Erythroblast (primary cell): ENCODE results near the gene IL13RA1.

Source experiments
- DNase-seq, 2 experiments: peaks; one replicate each; lab custom pipeline; 2025; lab: John Stamatoyannopoulos, UW
- GATA1 ChIP-seq: IDR thresholded peaks from 2 replicates; pipeline ENCODE4 v1.6.1; 2011; ENCODE audit warnings: low read depth, mild to moderate bottlenecking, control low read depth, low read length, moderate library complexity
- POLR2A ChIP-seq: IDR thresholded peaks from 2 replicates; pipeline ENCODE4 v1.6.1; 2011; ENCODE audit warnings: mild to moderate bottlenecking, low read length

Gene IL13RA1

GRCh38 chrX:118742176-118742575 lies 14.8 kb downstream of the IL13RA1 start:
- DNase-seq: no peak
- TF ChIP-seq GATA1 (no peak), POLR2A (no peak)

GRCh38 chrX:118745570-118745969 lies 18.2 kb downstream of the IL13RA1 start:
- TF ChIP-seq POLR2A: no peak
- TF ChIP-seq GATA1: no peak
- DNase-seq: no peak

- TF ChIP-seq POLR2A (no peak), GATA1 (no peak)
- no peak for DNase-seq
These were observed 24.8 kb downstream of the IL13RA1 start for GRCh38 chrX:118751950-118752783.

GRCh38 chrX:118755633-118756032 lies 28.2 kb downstream of the IL13RA1 start:
- no peak for DNase-seq
- no peak for TF ChIP-seq POLR2A
- no peak for TF ChIP-seq GATA1

GRCh38 chrX:118756101-118756500 lies 28.7 kb downstream of the IL13RA1 start:
- TF ChIP-seq GATA1 (no peak), POLR2A (no peak)
- DNase-seq: no peak

GRCh38 chrX:118758511-118758910 lies 31.1 kb downstream of the IL13RA1 start:
- DNase-seq: no peak
- TF ChIP-seq POLR2A: no peak
- TF ChIP-seq GATA1: no peak

GRCh38 chrX:118760025-118760424 lies 32.6 kb downstream of the IL13RA1 start:
- DNase-seq: no peak
- TF ChIP-seq POLR2A: no peak
- no peak for TF ChIP-seq GATA1

GRCh38 chrX:118761939-118762707 lies 34.7 kb downstream of the IL13RA1 start:
- TF ChIP-seq GATA1: no peak
- no peak for TF ChIP-seq POLR2A
- peak in 1 of 2 experiments; percentile 0 for DNase-seq

- no peak for DNase-seq
- no peak for TF ChIP-seq GATA1
- TF ChIP-seq POLR2A: no peak
These were observed 36.1 kb downstream of the IL13RA1 start for GRCh38 chrX:118763489-118763888.

GRCh38 chrX:118764122-118764521 lies 36.7 kb downstream of the IL13RA1 start:
- no peak for DNase-seq
- TF ChIP-seq GATA1 (no peak), POLR2A (no peak)

GRCh38 chrX:118770133-118770760 lies 42.8 kb downstream of the IL13RA1 start:
- TF ChIP-seq GATA1 (no peak), POLR2A (no peak)
- no peak for DNase-seq

- TF ChIP-seq POLR2A: no peak
- TF ChIP-seq GATA1: no peak
- no peak for DNase-seq
These were observed 44.6 kb downstream of the IL13RA1 start for GRCh38 chrX:118772051-118772450.

- TF ChIP-seq GATA1 (no peak), POLR2A (no peak)
- no peak for DNase-seq
These were observed 46.4 kb downstream of the IL13RA1 start for GRCh38 chrX:118773782-118774181.

- TF ChIP-seq GATA1 (no peak), POLR2A (no peak)
- DNase-seq: no peak
These were observed 52.2 kb downstream of the IL13RA1 start for GRCh38 chrX:118779581-118779980.
